ENCODE results near the gene CNKSR3.

DNA sequence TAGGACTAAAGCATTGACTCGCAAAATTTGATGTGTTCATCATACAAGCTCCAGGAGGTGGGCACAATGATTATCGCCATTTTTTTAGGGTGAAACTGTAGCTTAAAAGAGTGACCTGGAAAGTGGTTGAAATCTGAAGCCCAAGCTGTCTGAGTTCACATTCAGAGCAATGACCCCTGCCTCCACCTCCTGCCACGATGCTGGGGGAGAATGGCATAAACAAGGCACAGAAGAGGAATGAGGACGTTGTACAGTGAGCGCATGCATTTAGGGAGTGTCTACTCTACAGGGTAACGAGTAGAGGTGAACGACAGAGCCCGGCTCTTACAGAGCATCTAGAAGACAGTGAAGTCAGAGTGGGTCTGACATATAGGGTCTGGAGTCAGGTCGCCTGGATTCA lies 37.2 kb downstream of the CNKSR3 start:
- TF ChIP-seq CTCF (conservative IDR thresholded peaks at IDR 0.05) (no peak), ZFX (IDR thresholded peaks at IDR 0.05) (no peak)

Data from C4-2B (cell line).